Tibial nerve (tissue), 4 donors: ENCODE results near the gene SRRM5. TPM values are rescaled to one million over a fixed set of nuclear protein-coding genes. Genes with fewer than 3 reads are reported as not detected.

Experiments used
- DNase-seq, 2 donors: peaks; one replicate each; pipeline ENCODE4 v3.0.0-alpha.2; 2019; ENCODE audit warnings: low spot score in 2 of 2
- H3K27ac ChIP-seq, 4 donors: fragments of 200-600 bp; sonication (generic) in 3 of 4; one replicate each; pipeline ENCODE4 v1.5.1; 2017 to 2019; ENCODE audit warnings: mild to moderate bottlenecking in 1 of 4
- H3K27me3 ChIP-seq, 2 donors: fragments of 200-600 bp; sonication (generic) in 1 of 2; one replicate each; pipeline versions ENCODE4 v1.5.1 to v1.6.0; 2017 to 2019
- H3K36me3 ChIP-seq, 3 donors: fragments of 200-600 bp; sonication (generic); one replicate each; pipeline ENCODE4 v1.5.1; 2018 to 2019
- H3K4me1 ChIP-seq, 4 donors: fragments of 200-600 bp; sonication (generic) in 3 of 4; one replicate each; pipeline ENCODE4 v1.5.1; 2017 to 2019
- H3K4me3 ChIP-seq, 4 donors: fragments of 200-600 bp; sonication (generic) in 3 of 4; one replicate each; pipeline ENCODE4 v1.5.1; 2017 to 2019; ENCODE audit warnings: mild to moderate bottlenecking in 1 of 4, moderate library complexity in 1 of 4
- H3K9me3 ChIP-seq, 4 donors: fragments of 200-600 bp; sonication (generic) in 3 of 4; one replicate each; pipeline ENCODE4 v1.5.1; 2017 to 2019
- CTCF ChIP-seq, 5 experiments: fragments of 200-600 bp in 3 of 5; fragments of 450-650 bp in 2 of 5; sonication (generic) in 3 of 5; IDR thresholded peaks; one replicate each; pipeline ENCODE4 v1.5.1; 2016 to 2019; ENCODE audit warnings: antibody characterized with exemption in 5 of 5, mild to moderate bottlenecking in 3 of 5, moderate library complexity in 2 of 5
- EP300 ChIP-seq, 2 donors: sonication (generic); formaldehyde crosslinking; IDR thresholded peaks; one replicate each; pipeline ENCODE4 v1.6.1; 2017; ENCODE audit warnings: antibody characterized with exemption in 2 of 2, mild to moderate bottlenecking in 1 of 2
- POLR2A ChIP-seq, 2 donors: fragments of 450-650 bp; IDR thresholded peaks; one replicate each; pipeline ENCODE4 v1.6.1; 2017; ENCODE audit warnings: antibody characterized with exemption in 2 of 2, mild to moderate bottlenecking in 2 of 2, moderate library complexity in 2 of 2
- WGBS, 2 donors: methylation state at CpG; one replicate each; pipeline ENCODE4 v1.1.5; 2018; 5-methylcytosine and 5-hydroxymethylcytosine counted together
- total RNA-seq, 4 donors: library from RNA; depleted of rRNA; stranded (reverse); fragments of >200 nt; gene quantifications; one replicate each; pipeline ENCODE4 v1.1.0, GENCODE V29; 2016

Gene SRRM5
- total RNA-seq, 4 donors from 2014 or later = 0.20 to 0.84 (median 0.52) TPM

DNA sequence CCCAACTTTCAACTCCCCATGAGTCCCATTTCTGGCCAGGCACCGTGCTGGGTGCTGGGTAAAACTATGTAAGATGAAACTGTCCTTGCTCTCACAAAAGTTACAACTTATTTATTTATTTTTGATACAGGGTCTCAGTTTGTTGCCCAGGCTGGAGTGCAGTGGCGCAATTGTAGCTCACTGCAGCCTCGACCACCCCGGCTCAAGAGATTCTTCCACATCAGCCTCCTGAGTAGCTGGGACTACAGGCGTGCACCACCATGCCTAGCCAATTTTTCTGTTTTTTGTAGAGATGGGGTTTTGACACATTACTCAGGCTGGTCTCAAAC is 40.6 kb downstream of the SRRM5 start:
- no peak for DNase-seq
- Histone ChIP-seq H3K36me3 (peaks cover 0 to 65% (median 0%) of the 10 kb centered on the region in 3 donors), H3K4me1 (peaks cover 0 to 11% (median 0%) of the 10 kb centered on the region in 4 donors), H3K9me3 (no peaks in the 10 kb centered on the region), H3K27me3 (no peaks in the 10 kb centered on the region), H3K4me3 (no peak overlapping the region), H3K27ac (peak overlapping the region in 2 of 4 donors; percentile 8 to 23)
- TF ChIP-seq POLR2A (IDR thresholded peaks at IDR 0.05) (no peak), CTCF (IDR thresholded peaks at IDR 0.05) (peak in 1 of 5 experiments; percentile 2)
- 68% methylated on average over 5 of the region's 5 CpGs for WGBS, 2 donors

DNA sequence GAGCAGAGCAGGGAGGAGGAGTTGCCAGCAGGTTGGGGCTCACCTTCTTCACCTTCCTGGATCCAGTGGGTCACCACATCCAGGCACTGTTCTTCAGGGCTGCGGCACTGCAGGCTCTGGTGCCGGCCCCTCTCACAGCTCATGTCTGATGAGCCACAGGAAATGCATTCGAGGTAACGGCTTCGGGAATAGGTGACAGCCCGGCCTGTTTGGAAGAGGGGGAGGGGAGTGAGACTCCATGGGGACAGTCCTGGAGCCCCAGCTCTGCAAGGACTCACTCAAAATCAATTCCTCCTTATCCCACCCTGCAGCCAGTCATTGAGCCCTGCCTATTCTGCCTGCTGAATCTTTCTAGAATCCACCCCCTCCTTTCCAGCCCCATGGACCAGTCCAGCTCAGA is 44.5 kb downstream of the SRRM5 start:
- Histone ChIP-seq H3K4me3 (no peak overlapping the region), H3K27me3 (no peaks in the 10 kb centered on the region), H3K36me3 (peaks cover 0 to 57% (median 0%) of the 10 kb centered on the region in 3 donors), H3K9me3 (peaks cover 0 to 9% (median 0%) of the 10 kb centered on the region in 4 donors), H3K27ac (no peak overlapping the region), H3K4me1 (peaks cover 0 to 11% (median 0%) of the 10 kb centered on the region in 4 donors)
- DNase-seq = no peak
- 91 to 97% methylated on average over 6 of the region's 6 CpGs for WGBS, 2 donors
- TF ChIP-seq CTCF (IDR thresholded peaks at IDR 0.05) (no peak), POLR2A (IDR thresholded peaks at IDR 0.05) (no peak), EP300 (IDR thresholded peaks at IDR 0.05) (no peak)

DNA sequence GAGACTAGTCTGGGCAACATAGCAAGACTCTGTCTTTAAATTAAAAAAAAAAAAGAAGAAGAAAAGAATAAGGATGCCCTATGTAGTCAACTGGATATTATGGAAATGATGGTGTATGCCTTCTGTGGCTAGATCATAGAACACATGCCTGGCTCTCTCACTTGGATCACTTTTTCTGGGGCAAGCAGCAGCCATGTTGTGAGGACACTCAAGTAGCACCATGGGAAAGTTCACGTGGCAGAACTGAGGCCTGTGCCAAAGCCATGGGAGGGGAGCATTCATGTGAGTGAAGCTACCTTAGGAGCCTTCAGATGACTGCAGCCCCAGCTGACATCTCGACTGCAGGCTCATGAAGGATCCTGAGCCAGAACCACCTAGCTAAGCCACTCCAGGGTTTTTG is 46.1 kb downstream of the SRRM5 start:
- WGBS, 2 donors = 81 to 100% methylated on average over 1 to 2 of the region's 2 CpGs
- Histone ChIP-seq H3K9me3 (peaks cover 0 to 9% (median 0%) of the 10 kb centered on the region in 4 donors), H3K27ac (no peak overlapping the region), H3K4me1 (no peaks in the 10 kb centered on the region), H3K4me3 (no peak overlapping the region), H3K27me3 (no peaks in the 10 kb centered on the region), H3K36me3 (peaks cover 0 to 61% (median 0%) of the 10 kb centered on the region in 3 donors)
- DNase-seq = no peak
- TF ChIP-seq EP300 (IDR thresholded peaks at IDR 0.05) = no peak
- TF ChIP-seq POLR2A (IDR thresholded peaks at IDR 0.05) = no peak
- TF ChIP-seq CTCF (IDR thresholded peaks at IDR 0.05) = no peak

GRCh38 chr19:43658494-43658893 is 46.6 kb downstream of the SRRM5 start:
- peaks cover 0 to 61% (median 0%) of the 10 kb centered on the region in 3 donors for H3K36me3 ChIP-seq
- TF ChIP-seq EP300 (IDR thresholded peaks at IDR 0.05) = no peak
- TF ChIP-seq CTCF (IDR thresholded peaks at IDR 0.05) = no peak
- no peak for TF ChIP-seq POLR2A (IDR thresholded peaks at IDR 0.05)
- no peak for DNase-seq
- no peak overlapping the region for H3K27ac ChIP-seq
- H3K27me3 ChIP-seq = no peaks in the 10 kb centered on the region
- H3K9me3 ChIP-seq = peaks cover 0 to 9% (median 0%) of the 10 kb centered on the region in 4 donors
- no peak overlapping the region for H3K4me3 ChIP-seq
- no peaks in the 10 kb centered on the region for H3K4me1 ChIP-seq
- 95 to 98% methylated on average over 8 of the region's 8 CpGs for WGBS, 2 donors

DNA sequence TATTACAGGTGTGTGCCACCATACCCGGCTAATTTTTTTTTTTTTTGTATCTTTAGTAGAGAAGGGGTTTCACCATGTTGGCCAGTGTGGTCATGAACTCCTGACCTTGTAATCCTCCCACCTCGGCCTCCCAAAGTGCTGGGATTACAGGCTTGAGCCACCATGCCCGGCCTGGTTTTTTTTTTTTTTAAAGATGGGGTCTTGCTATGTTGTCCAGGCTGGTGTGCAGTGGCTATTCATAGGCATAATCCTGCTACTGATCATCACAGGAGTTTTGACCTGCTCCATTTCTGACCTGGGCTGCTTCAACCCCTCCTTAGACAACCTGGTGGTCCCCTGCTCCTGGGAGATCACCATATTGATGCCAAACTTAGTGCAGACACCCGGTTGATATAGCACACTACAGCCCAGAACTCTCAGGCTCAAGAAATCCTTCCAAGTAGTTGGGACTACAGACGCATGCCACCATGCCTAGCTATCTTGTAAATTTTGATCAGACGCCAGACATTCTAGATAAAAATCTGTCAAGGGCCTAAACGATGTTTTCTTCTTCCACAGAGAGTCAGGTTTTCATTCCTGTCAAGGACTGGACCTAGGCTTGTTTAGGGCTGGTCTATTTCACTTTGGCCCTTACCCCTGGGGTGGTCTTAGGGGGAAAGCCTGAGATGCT is 48.5 kb downstream of the SRRM5 start:
- no peak overlapping the region for H3K4me3 ChIP-seq
- no peaks in the 10 kb centered on the region for H3K27me3 ChIP-seq
- peaks cover 0 to 59% (median 0%) of the 10 kb centered on the region in 3 donors for H3K36me3 ChIP-seq
- H3K27ac ChIP-seq = no peak overlapping the region
- peaks cover 0 to 9% (median 0%) of the 10 kb centered on the region in 4 donors for H3K9me3 ChIP-seq
- peaks cover 0 to 4% (median 0%) of the 10 kb centered on the region in 4 donors for H3K4me1 ChIP-seq
- 84 to 87% methylated on average over 7 of the region's 7 CpGs for WGBS, 2 donors
- no peak for TF ChIP-seq POLR2A (IDR thresholded peaks at IDR 0.05)
- TF ChIP-seq CTCF (IDR thresholded peaks at IDR 0.05) = no peak
- TF ChIP-seq EP300 (IDR thresholded peaks at IDR 0.05) = no peak
- no peak for DNase-seq
